Right cardiac atrium (tissue), 5 donors: Measurements from ENCODE around the gene CEACAM8. TPM values are rescaled to one million over a fixed set of nuclear protein-coding genes. Genes with fewer than 3 reads are reported as not detected.
"Not testable (repeated sequence)": the region's sequence is repeated elsewhere in the genome, so short reads cannot be mapped to it uniquely, and the experiment has no call there.

Source experiments
- ATAC-seq, 2 donors: fragments of 200-7000 bp; cut with Tn5 transposase; one replicate each; pipeline versions ENCODE4 v1.8.0 to v1.9.1; 2020; ENCODE audit warnings: moderate library complexity in 2 of 2, mild to moderate bottlenecking in 1 of 2
- DNase-seq, 3 donors: peaks; one replicate each; pipeline ENCODE4 v3.0.0-alpha.2; 2020
- H3K27ac ChIP-seq: one replicate; pipeline ENCODE4 v1.5.1; 2013; ENCODE audit warnings: mild to moderate bottlenecking, low read length, control low read depth, moderate library complexity
- H3K27me3 ChIP-seq: one replicate; pipeline ENCODE4 v1.6.1; 2013; ENCODE audit not compliant: control insufficient read depth, insufficient read depth
- H3K4me1 ChIP-seq: one replicate; pipeline ENCODE4 v1.6.1; 2013; ENCODE audit warnings: low read length; ENCODE audit not compliant: control insufficient read depth, insufficient read depth
- H3K4me3 ChIP-seq: one replicate; pipeline ENCODE4 v1.5.1; 2013; ENCODE audit warnings: low read length, control low read depth
- H3K9me3 ChIP-seq: one replicate; pipeline ENCODE4 v1.6.1; 2013; ENCODE audit warnings: low read length; ENCODE audit not compliant: control insufficient read depth
- WGBS: extraction: QIAGEN DNeasy Blood & Tissue Kit; methylation state at CpG from one replicate; pipeline ENCODE4 v1.1.7; 2013; 5-methylcytosine and 5-hydroxymethylcytosine counted together
- intact Hi-C, 4 donors: fragments of 100-400 bp; cut with DNase I; formaldehyde crosslinking; loops; one replicate each; pipeline versions ENCODE4 v1.11.0 to v1.14.0; 2022 to 2023
- polyA plus RNA-seq: library from polyadenylated mRNA; stranded (reverse); fragments of 200-250 nt; gene quantifications from one replicate; pipeline ENCODE4 v1.2.3, GENCODE V29; 2013
- total RNA-seq, 4 donors: library from RNA; stranded (reverse); fragmentation: NEBNext Ultra II Directional; extraction: Animal tissue kit (Norgen Biotek cat#: 25700); gene quantifications; one replicate each; pipeline ENCODE4 v1.2.1, GENCODE V29; 2021
- donor health status: healthy with polysubstance abuse.
- donor health status: DM: no; HTN: yes; CAD: no.
- donor health status: DM: no; HTN: no; CAD: no.
- donor health status: DM: no; HTN: yes; CAD: no; lungs with severe emphysema.
- donor health status: DM: yes; HTN: yes; CAD: no.

Gene CEACAM8
- total and polyA plus RNA-seq, 5 donors = not detected

- no peaks in the 10 kb centered on the region for H3K9me3 ChIP-seq
These were observed 55.6 kb downstream of the CEACAM8 start for GRCh38 chr19:42538841-42539709.

GRCh38 chr19:42535276-42535675, 59.4 kb downstream of the CEACAM8 start:
- ATAC-seq, H3K27me3 ChIP-seq, H3K9me3 ChIP-seq, H3K4me1 ChIP-seq, H3K4me3 ChIP-seq, DNase-seq, intact Hi-C loops, H3K27ac ChIP-seq: not testable (repeated sequence)
- 68% methylated on average over 2 of the region's 2 CpGs for WGBS

More at GRCh38 chr19:42538841-42539709, 55.6 kb downstream of the CEACAM8 start:
- Histone ChIP-seq H3K27me3 (no peaks in the 10 kb centered on the region), H3K27ac (no peak overlapping the region), H3K4me1 (no peaks in the 10 kb centered on the region), H3K4me3 (no peak overlapping the region)
- ATAC-seq = no peak
- 78% methylated on average over 7 of the region's 7 CpGs for WGBS
- intact Hi-C loops = no loop called here
- no peak for DNase-seq

GRCh38 chr19:42534391-42534790, 60.3 kb downstream of the CEACAM8 start:
- no peak overlapping the region for H3K27ac ChIP-seq
- H3K9me3 ChIP-seq = no peaks in the 10 kb centered on the region
- H3K27me3 ChIP-seq = no peaks in the 10 kb centered on the region
- H3K4me3 ChIP-seq = no peak overlapping the region
- H3K4me1 ChIP-seq = no peaks in the 10 kb centered on the region
- intact Hi-C loops = no loop called here
- DNase-seq (no peak), ATAC-seq (no peak)

DNA sequence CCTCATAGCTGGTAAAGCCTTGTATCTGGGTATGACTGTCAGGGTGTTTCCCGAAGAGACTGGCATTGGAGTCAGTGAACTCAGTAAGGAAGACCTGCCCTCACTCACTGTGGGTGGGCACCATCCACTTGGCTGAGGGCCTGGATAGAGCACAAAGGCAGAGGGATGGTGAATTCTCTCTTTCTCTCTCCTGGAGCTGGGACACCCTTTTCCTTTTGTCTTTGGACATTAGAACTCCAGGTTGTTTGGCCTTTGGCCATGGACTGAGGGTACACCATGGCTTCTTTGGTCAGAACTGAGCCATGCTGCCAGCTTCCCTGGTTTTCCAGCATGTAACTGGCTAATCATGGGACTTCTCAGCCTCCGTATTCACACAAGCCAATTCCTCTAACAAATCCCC, 61.8 kb downstream of the CEACAM8 start:
- WGBS = 87% methylated on average over 2 of the region's 2 CpGs
- no peak for DNase-seq
- no peaks in the 10 kb centered on the region for H3K4me1 ChIP-seq
- intact Hi-C loops = no loop called here
- H3K27ac ChIP-seq = no peak overlapping the region
- H3K4me3 ChIP-seq = no peak overlapping the region
- ATAC-seq = no peak
- H3K27me3 ChIP-seq = no peaks in the 10 kb centered on the region
- no peaks in the 10 kb centered on the region for H3K9me3 ChIP-seq

DNA sequence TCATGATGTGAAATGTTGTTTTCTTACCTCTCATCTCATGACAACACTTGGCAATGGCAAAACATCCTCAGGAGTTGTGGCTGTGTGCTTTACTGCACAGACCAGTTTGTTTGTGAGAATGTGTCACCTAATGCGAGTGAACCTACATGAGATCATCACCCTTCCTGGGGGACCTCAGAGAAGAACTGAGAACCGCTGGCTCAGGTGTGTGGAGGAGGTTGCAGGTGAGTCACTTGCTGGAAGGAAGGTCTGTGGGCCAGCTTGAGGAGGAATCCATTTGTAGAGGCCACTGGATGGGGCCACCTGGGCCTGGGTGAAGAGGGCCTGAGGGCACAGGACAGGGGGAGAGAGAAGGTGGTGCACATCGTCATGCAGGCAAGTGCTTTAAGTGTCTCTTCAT, 63.4 kb downstream of the CEACAM8 start:
- Histone ChIP-seq H3K9me3 (no peaks in the 10 kb centered on the region), H3K27ac (no peak overlapping the region), H3K4me1 (no peaks in the 10 kb centered on the region), H3K27me3 (no peaks in the 10 kb centered on the region), H3K4me3 (no peak overlapping the region)
- intact Hi-C loops = no loop called here
- DNase-seq (no peak), ATAC-seq (no peak)
- 95% methylated on average over 3 of the region's 3 CpGs for WGBS

Other genes starting within 250 kb of the CEACAM8 start
- gene CNFN, start 204.6 kb downstream of the CEACAM8 start, total RNA-seq = under 1 TPM in 3 of 4 donors, not detected in 1; 0.50 to 0.91 (median 0.66) TPM
- gene CNFN, start 204.6 kb downstream of the CEACAM8 start, polyA plus RNA-seq = 1.9 TPM
- 10 to 100 TPM in 2 of 4 donors, 1 to 10 TPM in 2; 9.4 to 44.9 (median 12.3) TPM for gene LIPE, start 167.5 kb downstream of the CEACAM8 start, total RNA-seq
- gene LIPE, start 167.5 kb downstream of the CEACAM8 start, polyA plus RNA-seq = 81.6 TPM
- gene CXCL17, start 152.0 kb downstream of the CEACAM8 start, total RNA-seq = not detected
- gene CXCL17, start 152.0 kb downstream of the CEACAM8 start, polyA plus RNA-seq = not detected
- gene CEACAM1, start 66.4 kb downstream of the CEACAM8 start, total RNA-seq = 1 to 10 TPM; 2.7 to 4.2 (median 3.4) TPM
- gene CEACAM1, start 66.4 kb downstream of the CEACAM8 start, polyA plus RNA-seq = 2.6 TPM
- not detected for gene PSG3, start 145.6 kb upstream of the CEACAM8 start, total RNA-seq
- not detected for gene PSG3, start 145.6 kb upstream of the CEACAM8 start, polyA plus RNA-seq
- not detected for gene PSG8, start 170.8 kb upstream of the CEACAM8 start, total RNA-seq
- gene PSG8, start 170.8 kb upstream of the CEACAM8 start, polyA plus RNA-seq = not detected